PC-9 (cell line): ENCODE results near the gene SYT3. TPM values are rescaled to one million over a fixed set of nuclear protein-coding genes. Genes with fewer than 3 reads are reported as not detected.

Experiments
- BruUV-seq: library from RNA; stranded (reverse); fragments of 400-500 nt; replicated peaks from 2 replicates; lab custom pipeline; 2021; lab: Mats Ljungman, UMichigan
- CTCF ChIA-PET: fragments of 300-600 bp; sonication (Branson Sonifier 250); formaldehyde crosslinking; loops from one replicate; lab custom pipeline; 2022; ENCODE audit warnings: antibody characterized with exemption; lab: Charles Lee
- POLR2A ChIA-PET: fragments of 300-600 bp; sonication (Branson Sonifier 250); formaldehyde crosslinking; loops from one replicate; lab custom pipeline; 2022; ENCODE audit warnings: antibody characterized with exemption; ENCODE audit not compliant: unreplicated experiment; lab: Charles Lee
- DNase-seq, 2 experiments: peaks; one replicate each; pipeline versions ENCODE4 v3.0.0 to v3.0.0-alpha.2; 2015 to 2022; ENCODE audit warnings: mixed read lengths in 1 of 2
- H2AFZ ChIP-seq: fragments of 200-600 bp; sonication (generic); 2 replicates; pipeline ENCODE4 v1.8.1; 2017; ENCODE audit warnings: antibody characterized with exemption
- H3F3A ChIP-seq: fragments of 200-600 bp; sonication (generic); 2 replicates; pipeline ENCODE4 v1.8.1; 2017; ENCODE audit warnings: antibody characterized with exemption, mild to moderate bottlenecking, low read depth; ENCODE audit not compliant: insufficient read depth
- H3K27ac ChIP-seq: fragments of 200-600 bp; sonication (generic); 2 replicates; pipeline ENCODE4 v1.6.1; 2016; ENCODE audit warnings: mixed run types
- H3K27me3 ChIP-seq: fragments of 200-600 bp; sonication (generic); 2 replicates; pipeline ENCODE4 v1.6.1; 2016; ENCODE audit warnings: low read depth, mixed run types; ENCODE audit not compliant: insufficient read depth
- H3K36me3 ChIP-seq: fragments of 200-600 bp; sonication (generic); 2 replicates; pipeline ENCODE4 v1.6.1; 2016; ENCODE audit warnings: low read depth, mixed run types
- H3K4me1 ChIP-seq: fragments of 200-600 bp; sonication (generic); replicated peaks from 2 replicates; pipeline ENCODE4 v1.6.1; 2016; ENCODE audit warnings: mixed run types; ENCODE audit not compliant: insufficient read depth
- H3K4me2 ChIP-seq: fragments of 200-600 bp; sonication (generic); 2 replicates; pipeline ENCODE4 v1.6.1; 2017; ENCODE audit warnings: mixed run types
- H3K4me3 ChIP-seq: fragments of 200-600 bp; sonication (generic); 2 replicates; pipeline ENCODE4 v1.6.1; 2016; ENCODE audit warnings: mixed run types
- H3K79me2 ChIP-seq: fragments of 200-600 bp; sonication (generic); 2 replicates; pipeline ENCODE4 v1.6.1; 2017; ENCODE audit warnings: low read depth, mixed run types
- H3K9me2 ChIP-seq: fragments of 200-600 bp; sonication (generic); 2 replicates; pipeline ENCODE4 v1.8.1; 2017; ENCODE audit warnings: mild to moderate bottlenecking; ENCODE audit not compliant: insufficient read depth
- H3K9me3 ChIP-seq: fragments of 200-600 bp; sonication (generic); 2 replicates; pipeline ENCODE4 v1.8.1; 2016; ENCODE audit warnings: low read depth; ENCODE audit not compliant: insufficient read depth
- H4K20me1 ChIP-seq: fragments of 200-600 bp; sonication (generic); 2 replicates; pipeline ENCODE4 v1.8.1; 2017; ENCODE audit not compliant: insufficient read depth
- CTCF ChIP-seq: fragments of 200-600 bp; sonication (generic); conservative IDR thresholded peaks from 2 replicates; pipeline ENCODE4 v1.6.1; 2017; ENCODE audit warnings: mixed run types, antibody characterized with exemption, mild to moderate bottlenecking, moderate library complexity
- EZH2 ChIP-seq: fragments of 200-600 bp; sonication (generic); IDR thresholded peaks from 2 replicates; pipeline ENCODE4 v1.8.0; 2017; ENCODE audit warnings: antibody characterized with exemption, low read depth
- intact Hi-C: fragments of 100-400 bp; cut with micrococcal nuclease; formaldehyde crosslinking; loops from one replicate; pipeline ENCODE4 v1.10.0; 2022; ENCODE audit not compliant: unreplicated experiment
- total RNA-seq: library from RNA; stranded (reverse); gene quantifications from 2 replicates; pipeline ENCODE4 v1.2.3, GENCODE V29; 2021

SYT3 gene
- total RNA-seq, 1 experiment from 2014 or later = not detected

DNA sequence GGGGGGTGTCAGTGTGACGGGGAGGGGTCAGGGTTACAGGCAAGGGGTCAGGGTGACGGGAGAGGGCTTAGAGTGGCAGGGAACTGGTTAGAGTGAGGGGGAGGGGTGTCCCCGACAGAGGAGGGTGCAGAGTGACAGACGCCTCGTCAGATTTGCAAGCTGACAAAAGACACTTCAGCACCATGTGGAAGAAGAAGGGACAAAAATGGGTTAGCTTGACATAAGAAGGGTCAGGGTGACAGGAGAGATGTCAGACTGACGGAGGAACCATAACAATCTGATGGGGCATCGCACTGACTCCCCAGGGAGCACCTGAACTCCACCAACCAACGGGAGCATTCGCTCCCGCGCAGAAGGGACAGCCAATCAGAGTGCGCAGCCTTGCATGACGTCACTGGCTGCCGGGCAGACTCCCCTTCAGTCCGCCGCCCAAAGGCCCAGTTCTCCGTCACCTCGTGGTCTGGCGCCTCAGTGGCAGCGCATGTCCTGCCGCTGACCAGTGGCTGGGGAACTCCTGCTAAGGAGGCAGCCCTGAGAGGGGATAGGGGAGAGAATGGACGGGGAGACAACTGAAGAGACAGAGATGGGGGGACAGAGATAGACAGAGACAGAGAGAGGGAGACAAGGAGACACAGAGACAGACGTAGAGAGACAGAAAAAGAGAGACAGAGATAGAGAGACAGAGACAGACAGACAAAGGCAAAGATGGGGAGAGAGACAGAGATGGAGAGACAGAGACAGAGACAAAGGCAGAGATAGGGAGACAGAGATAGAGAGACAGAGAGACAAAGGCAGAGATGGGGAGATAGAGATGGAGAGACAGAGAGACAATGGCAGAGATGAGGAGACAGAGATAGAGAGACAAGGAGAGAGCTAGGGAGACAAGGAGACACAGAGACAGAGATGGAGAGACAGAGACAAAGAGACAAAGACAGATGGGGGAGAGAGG lies 39.8 kb upstream of the SYT3 start:
- Histone ChIP-seq H3F3A (no peaks in the 10 kb centered on the region), H3K4me2 (no peak overlapping the region), H3K27me3 (peaks cover 74% of the 10 kb centered on the region), H4K20me1 (no peaks in the 10 kb centered on the region), H3K79me2 (no peaks in the 10 kb centered on the region), H3K27ac (no peak overlapping the region), H3K9me3 (no peaks in the 10 kb centered on the region), H3K4me1 (no peaks in the 10 kb centered on the region), H3K36me3 (no peaks in the 10 kb centered on the region), H3K9me2 (no peaks in the 10 kb centered on the region), H2AFZ (no peak overlapping the region), H3K4me3 (no peak overlapping the region)
- CTCF ChIA-PET = no interaction called here
- intact Hi-C loops = no loop called here
- TF ChIP-seq CTCF (no peak), EZH2 (no peak)
- DNase-seq = peak in 1 of 2 experiments; percentile 49
- POLR2A ChIA-PET = no interaction called here
- no TSS peak for BruUV-seq

DNA sequence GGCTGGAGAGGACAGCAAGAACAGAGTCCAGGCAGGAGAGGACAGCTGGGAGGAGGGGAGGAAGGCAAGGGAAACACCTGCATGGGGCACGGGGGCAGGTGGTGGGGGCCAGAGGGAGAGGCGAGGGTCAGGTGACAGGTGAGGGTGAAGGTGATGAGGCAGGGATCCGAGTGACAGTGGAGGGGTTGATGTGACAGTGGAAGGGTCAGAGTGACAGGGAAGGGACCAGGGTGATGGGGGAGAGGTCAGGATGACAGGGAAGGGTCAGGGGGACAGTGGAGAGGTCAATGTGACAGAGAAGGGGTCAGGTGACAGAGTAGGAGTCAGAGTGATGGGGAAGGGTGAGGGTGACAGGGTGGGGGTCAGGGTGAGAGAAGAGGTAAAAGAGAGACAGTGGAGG lies 38.6 kb upstream of the SYT3 start:
- Histone ChIP-seq H3F3A (no peaks in the 10 kb centered on the region), H3K4me3 (no peak overlapping the region), H3K79me2 (no peaks in the 10 kb centered on the region), H3K9me2 (no peaks in the 10 kb centered on the region), H3K4me2 (no peak overlapping the region), H3K27ac (no peak overlapping the region), H3K9me3 (no peaks in the 10 kb centered on the region), H3K27me3 (peaks cover 74% of the 10 kb centered on the region), H4K20me1 (no peaks in the 10 kb centered on the region), H3K36me3 (no peaks in the 10 kb centered on the region), H3K4me1 (no peaks in the 10 kb centered on the region), H2AFZ (no peak overlapping the region)
- TF ChIP-seq EZH2 = no peak
- TF ChIP-seq CTCF = no peak
- no TSS peak for BruUV-seq
- intact Hi-C loops = no loop called here
- POLR2A ChIA-PET = no interaction called here
- CTCF ChIA-PET = no interaction called here
- DNase-seq = no peak

DNA sequence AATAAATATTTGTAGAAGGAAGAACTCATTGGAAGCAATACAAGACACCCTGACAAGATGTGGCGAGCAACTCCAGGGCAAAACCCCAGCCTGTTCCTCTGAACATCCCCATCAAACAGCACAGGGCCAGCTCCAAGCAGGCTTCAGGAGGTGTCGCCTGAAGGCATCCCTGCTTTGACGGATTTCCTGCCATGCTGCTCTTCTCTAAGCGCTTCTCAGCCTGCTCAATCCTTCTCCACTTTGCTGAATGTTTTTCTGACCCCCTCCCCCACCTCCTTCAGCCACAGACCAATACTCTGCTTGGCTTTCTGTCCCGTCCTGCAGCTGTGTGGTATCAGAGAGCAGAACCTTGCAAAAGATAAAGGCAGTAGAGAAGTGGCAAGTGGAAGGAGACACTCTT lies 38.0 kb upstream of the SYT3 start:
- Histone ChIP-seq H3K4me3 (no peak overlapping the region), H3K4me1 (no peaks in the 10 kb centered on the region), H2AFZ (no peak overlapping the region), H3K9me2 (no peaks in the 10 kb centered on the region), H3K4me2 (no peak overlapping the region), H3K27ac (no peak overlapping the region), H3K27me3 (peaks cover 74% of the 10 kb centered on the region), H3F3A (no peaks in the 10 kb centered on the region), H3K79me2 (no peaks in the 10 kb centered on the region), H3K36me3 (no peaks in the 10 kb centered on the region), H4K20me1 (no peaks in the 10 kb centered on the region), H3K9me3 (no peaks in the 10 kb centered on the region)
- no peak for DNase-seq
- intact Hi-C loops = no loop called here
- TF ChIP-seq CTCF = no peak
- TF ChIP-seq EZH2 = no peak
- POLR2A ChIA-PET = no interaction called here
- no TSS peak for BruUV-seq
- CTCF ChIA-PET = no interaction called here
